ENCODE measurements around the gene VCL. TPM values are rescaled to one million over a fixed set of nuclear protein-coding genes. Genes with fewer than 3 reads are reported as not detected.

The VCL gene
- total RNA-seq, 2 experiments from 2014 or later = 13.4 to 14.4 TPM

- H3K27ac Mint-ChIP-seq = no peak overlapping the region
- DNase-seq = no peak
- peaks cover 20% of the 10 kb centered on the region for H3K4me1 Mint-ChIP-seq (ENCODE audit: low read depth)
- CTCF ChIA-PET = no interaction called here
- no peaks in the 10 kb centered on the region for H3K36me3 Mint-ChIP-seq (ENCODE audit: low read depth)
- no peak overlapping the region for H3K4me3 Mint-ChIP-seq
- intact Hi-C loops (cut with micrococcal nuclease) = no loop called here
- no peaks in the 10 kb centered on the region for H3K27me3 Mint-ChIP-seq (ENCODE audit: low read depth)
- no peaks in the 10 kb centered on the region for H3K9me3 Mint-ChIP-seq
Observed at GRCh38 chr10:74153676-74154075, 155.8 kb downstream of the VCL start.

DNA sequence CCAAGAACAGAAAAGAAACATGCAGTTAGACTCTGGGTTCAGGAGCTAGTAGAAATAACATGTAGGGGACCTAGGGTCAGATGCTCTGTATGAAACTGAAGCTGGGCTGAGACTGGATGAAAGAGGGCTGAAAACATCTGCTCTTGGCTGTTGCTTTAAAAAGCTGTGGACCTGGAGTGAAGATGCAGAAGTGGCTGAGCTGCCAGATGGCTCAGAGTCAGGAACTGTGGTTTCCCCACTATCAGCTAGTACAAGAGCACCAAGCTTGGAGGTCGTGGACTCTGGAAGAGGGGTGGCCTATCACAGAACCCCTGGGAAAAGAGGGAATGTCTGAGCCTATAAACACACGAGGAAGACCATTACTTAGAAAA lies 159.0 kb downstream of the VCL start:
- Mint-ChIP-seq H3K4me3 (no peak overlapping the region), H3K27me3 (ENCODE audit: low read depth) (no peaks in the 10 kb centered on the region), H3K4me1 (ENCODE audit: low read depth) (peaks cover 20% of the 10 kb centered on the region), H3K9me3 (no peaks in the 10 kb centered on the region), H3K36me3 (ENCODE audit: low read depth) (peaks cover 6% of the 10 kb centered on the region), H3K27ac (no peak overlapping the region)
- intact Hi-C loops (cut with micrococcal nuclease) = no loop called here
- DNase-seq = no peak
- CTCF ChIA-PET = interaction anchor here (0.6 to 1.8 kb wide), 4 partner anchors 10 to 1018 kb away, joined by 3 to 7 read pairs (median 4); no protein-coding TSS in a partner anchor

GRCh38 chr10:74160013-74160412 lies 162.1 kb downstream of the VCL start:
- Mint-ChIP-seq H3K4me1 (ENCODE audit: low read depth) (peaks cover 12% of the 10 kb centered on the region), H3K27ac (no peak overlapping the region), H3K4me3 (no peak overlapping the region), H3K9me3 (no peaks in the 10 kb centered on the region), H3K27me3 (ENCODE audit: low read depth) (no peaks in the 10 kb centered on the region), H3K36me3 (ENCODE audit: low read depth) (peaks cover 9% of the 10 kb centered on the region)
- intact Hi-C loops (cut with micrococcal nuclease) = no loop called here
- CTCF ChIA-PET = interaction anchor here (0.6 kb wide), 1 partner anchor 8 kb away, joined by 4 read pairs; no protein-coding TSS in a partner anchor
- no peak for DNase-seq

DNA sequence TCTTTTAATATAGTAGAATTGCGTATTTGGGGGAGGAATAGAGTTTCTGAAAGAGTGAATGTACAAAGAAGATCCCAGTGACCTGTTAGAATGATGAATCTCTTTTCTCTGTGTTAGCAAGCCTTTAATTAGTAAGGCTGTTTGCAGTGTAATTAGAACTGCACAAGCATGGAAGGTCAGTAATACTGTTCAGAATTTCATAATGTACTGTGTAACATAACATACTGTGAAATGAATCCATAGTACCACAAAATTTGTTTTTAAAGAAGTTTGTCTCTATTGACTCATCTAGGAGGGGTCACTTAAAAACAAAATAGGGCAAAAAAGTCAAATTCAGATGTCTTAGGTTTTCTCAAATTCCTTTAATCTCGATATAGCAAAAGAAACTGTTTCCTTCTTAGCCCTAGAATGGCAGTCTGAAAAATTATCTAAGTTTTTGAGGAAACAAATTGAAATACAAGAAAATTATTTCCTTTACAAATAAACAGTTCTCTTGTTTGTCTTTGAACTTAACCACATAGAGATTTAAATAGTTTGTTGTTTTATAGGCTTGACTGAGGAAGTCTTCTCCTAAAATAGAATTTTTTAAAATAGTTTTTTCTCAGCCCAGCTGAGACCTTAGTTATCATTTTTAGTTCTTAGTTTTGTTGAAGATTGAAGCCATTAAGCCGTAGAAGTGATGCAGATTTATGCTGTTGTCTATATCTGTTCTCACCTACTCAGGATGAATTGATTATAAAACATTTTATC lies 165.6 kb downstream of the VCL start:
- Mint-ChIP-seq H3K4me3 (no peak overlapping the region), H3K27ac (no peak overlapping the region), H3K9me3 (no peaks in the 10 kb centered on the region), H3K27me3 (ENCODE audit: low read depth) (no peaks in the 10 kb centered on the region), H3K36me3 (ENCODE audit: low read depth) (peaks cover 9% of the 10 kb centered on the region), H3K4me1 (ENCODE audit: low read depth) (peaks cover 17% of the 10 kb centered on the region)
- DNase-seq = no peak
- CTCF ChIA-PET = no interaction called here
- intact Hi-C loops (cut with micrococcal nuclease) = no loop called here

DNA sequence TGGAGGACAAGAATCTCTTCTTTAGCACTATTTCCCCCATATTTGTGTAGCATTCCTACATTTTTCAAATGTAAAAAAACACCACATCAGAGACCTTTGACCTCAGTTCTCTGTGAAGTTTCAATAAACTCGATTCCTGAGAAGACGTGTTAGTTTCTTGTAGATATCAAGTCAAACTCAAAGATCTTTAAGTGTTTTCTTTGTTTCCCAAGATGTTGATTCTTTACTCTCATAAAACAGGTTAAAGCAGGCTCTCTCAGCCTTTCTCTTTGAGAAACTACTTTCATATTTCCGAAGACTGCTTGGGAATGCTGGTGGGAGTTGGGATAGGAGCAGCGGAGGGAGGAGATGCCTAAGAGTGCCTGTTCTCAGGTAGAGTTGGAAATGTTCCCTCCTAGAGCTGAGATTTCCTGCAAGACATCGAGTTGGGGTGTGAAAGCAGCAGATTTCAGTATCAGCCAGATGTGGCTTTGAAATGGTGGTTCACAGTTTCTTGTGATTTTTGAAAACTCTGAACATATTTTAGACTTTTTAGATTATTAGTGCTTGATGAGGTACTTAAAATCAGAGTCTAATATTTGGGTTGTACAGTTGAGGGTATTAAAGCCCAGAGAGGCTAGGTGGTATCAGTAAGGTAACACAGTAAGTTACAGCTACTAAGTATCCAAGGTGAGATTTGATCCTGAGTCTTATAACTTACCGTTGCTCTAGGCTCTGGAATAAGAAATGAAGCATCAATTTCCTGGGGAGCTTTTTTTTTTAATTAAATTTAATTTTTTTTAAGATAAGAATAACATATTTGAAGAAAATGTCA lies 167.0 kb downstream of the VCL start:
- CTCF ChIA-PET = interaction anchor here (0.7 to 1.0 kb wide), 2 partner anchors 38 to 48 kb away, joined by 3 read pairs; no protein-coding TSS in a partner anchor
- Mint-ChIP-seq H3K4me1 (ENCODE audit: low read depth) (peaks cover 25% of the 10 kb centered on the region), H3K9me3 (no peaks in the 10 kb centered on the region), H3K27me3 (ENCODE audit: low read depth) (no peaks in the 10 kb centered on the region), H3K27ac (no peak overlapping the region), H3K36me3 (ENCODE audit: low read depth) (peaks cover 11% of the 10 kb centered on the region), H3K4me3 (no peak overlapping the region)
- no peak for DNase-seq
- intact Hi-C loops (cut with micrococcal nuclease) = no loop called here

DNA sequence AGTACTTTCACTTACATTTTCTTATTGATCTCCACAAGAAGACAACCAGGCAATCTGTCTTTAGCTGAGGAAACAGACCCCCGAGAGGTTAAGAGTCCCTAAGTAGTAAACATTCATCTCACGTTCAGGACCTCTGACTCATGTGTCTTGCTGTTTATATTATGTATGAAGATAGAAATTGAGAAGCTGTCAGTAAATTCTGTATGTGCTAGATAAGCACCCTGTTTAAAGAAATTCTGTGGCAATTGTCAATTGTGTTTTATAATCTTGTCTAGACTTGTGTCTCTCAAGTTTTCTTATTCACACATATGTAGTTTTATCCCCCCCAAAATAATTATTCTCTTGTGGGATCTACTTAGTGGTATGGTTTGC lies 167.6 kb downstream of the VCL start:
- no peaks in the 10 kb centered on the region for H3K9me3 Mint-ChIP-seq
- H3K27me3 Mint-ChIP-seq (ENCODE audit: low read depth) = no peaks in the 10 kb centered on the region
- H3K27ac Mint-ChIP-seq = no peak overlapping the region
- no peak overlapping the region for H3K4me3 Mint-ChIP-seq
- CTCF ChIA-PET = interaction anchor here (0.7 to 1.0 kb wide), 2 partner anchors 38 to 47 kb away, joined by 3 read pairs; no protein-coding TSS in a partner anchor
- peaks cover 25% of the 10 kb centered on the region for H3K4me1 Mint-ChIP-seq (ENCODE audit: low read depth)
- peaks cover 11% of the 10 kb centered on the region for H3K36me3 Mint-ChIP-seq (ENCODE audit: low read depth)
- intact Hi-C loops (cut with micrococcal nuclease) = no loop called here
- DNase-seq = no peak

DNA sequence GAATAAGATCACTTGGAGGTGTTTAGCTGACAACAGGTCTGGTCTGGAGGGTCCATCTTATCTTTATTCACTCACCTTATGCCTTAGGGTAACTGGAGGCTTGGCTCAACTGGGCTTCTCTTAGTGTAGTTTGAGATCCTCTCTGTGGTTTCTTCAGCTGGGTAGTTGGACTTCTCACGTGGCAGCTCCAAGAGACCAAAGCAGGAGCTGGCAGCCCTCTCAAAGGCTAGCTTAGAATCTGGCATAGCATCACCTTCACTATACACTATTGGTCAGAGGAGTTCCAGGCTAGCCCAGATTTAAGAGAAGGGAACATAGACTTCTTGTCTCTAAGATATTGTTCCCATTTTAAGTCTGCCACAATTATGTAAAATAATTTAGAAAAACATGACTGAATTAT lies 169.5 kb downstream of the VCL start:
- H3K27ac Mint-ChIP-seq = no peak overlapping the region
- no peaks in the 10 kb centered on the region for H3K27me3 Mint-ChIP-seq (ENCODE audit: low read depth)
- no peaks in the 10 kb centered on the region for H3K9me3 Mint-ChIP-seq
- peaks cover 25% of the 10 kb centered on the region for H3K4me1 Mint-ChIP-seq (ENCODE audit: low read depth)
- intact Hi-C loops (cut with micrococcal nuclease) = no loop called here
- CTCF ChIA-PET = interaction anchor here (0.6 to 1.4 kb wide), 4 partner anchors 10 to 1045 kb away, joined by 3 to 7 read pairs (median 5); no protein-coding TSS in a partner anchor
- no peak overlapping the region for H3K4me3 Mint-ChIP-seq
- no peak for DNase-seq
- peaks cover 2% of the 10 kb centered on the region for H3K36me3 Mint-ChIP-seq (ENCODE audit: low read depth)

Other genes with a start within 250 kb of the VCL start
- gene CHCHD1, start 216.1 kb upstream of the VCL start, total RNA-seq = 10 to 100 TPM; 27.4 to 28.8 TPM
- gene ZSWIM8, start 212.5 kb upstream of the VCL start, total RNA-seq = 10 to 100 TPM; 25.8 to 26.7 TPM
- gene NDST2, start 186.5 kb upstream of the VCL start, total RNA-seq = 100 to 1,000 TPM; 102 to 127 TPM
- gene CAMK2G, start 123.6 kb upstream of the VCL start, total RNA-seq = 10 to 100 TPM; 22.9 to 26.3 TPM
- gene PLAU, start 87.0 kb upstream of the VCL start, total RNA-seq = under 1 TPM; 0.26 to 0.27 TPM
- 10 to 100 TPM; 39.1 to 42.1 TPM for gene AP3M1, start 152.7 kb downstream of the VCL start, total RNA-seq
- gene ADK, start 153.1 kb downstream of the VCL start, total RNA-seq = 10 to 100 TPM; 43.4 to 43.9 TPM